ENCODE measurements around the gene IGFBP5.

The IGFBP5 gene

GRCh38 chr2:216695401-216695821 lies at the start of gene IGFBP5:
Gene IGFBP5, minus strand, starts transcription at chr2:216695549. Its CDS starts 774 bp downstream, at chr2:216694775.
- no peak for FAIRE-seq

DNA sequence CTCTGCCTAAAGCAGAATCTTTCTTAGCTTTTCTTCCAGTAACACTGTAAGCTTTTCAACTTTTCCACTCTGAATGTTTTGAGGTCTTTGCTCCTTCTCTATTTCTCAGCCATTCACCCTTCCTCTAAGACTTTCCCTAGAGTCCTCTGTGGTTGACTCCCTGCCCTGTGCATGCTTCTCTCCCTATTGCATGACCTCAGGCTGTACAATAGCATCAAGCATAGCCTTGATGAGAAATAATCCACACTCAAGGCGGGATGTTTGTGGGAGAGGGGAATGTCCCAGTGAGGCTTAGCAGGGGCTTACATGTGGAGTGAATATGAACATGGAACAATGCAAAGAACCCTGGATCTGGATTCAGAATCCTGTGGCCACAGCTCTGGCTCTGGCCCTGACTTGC lies 48.4 kb upstream of the IGFBP5 start:
- no peak for FAIRE-seq

GRCh38 chr2:216742411-216742810 lies 47.1 kb upstream of the IGFBP5 start:
- FAIRE-seq = no peak

DNA sequence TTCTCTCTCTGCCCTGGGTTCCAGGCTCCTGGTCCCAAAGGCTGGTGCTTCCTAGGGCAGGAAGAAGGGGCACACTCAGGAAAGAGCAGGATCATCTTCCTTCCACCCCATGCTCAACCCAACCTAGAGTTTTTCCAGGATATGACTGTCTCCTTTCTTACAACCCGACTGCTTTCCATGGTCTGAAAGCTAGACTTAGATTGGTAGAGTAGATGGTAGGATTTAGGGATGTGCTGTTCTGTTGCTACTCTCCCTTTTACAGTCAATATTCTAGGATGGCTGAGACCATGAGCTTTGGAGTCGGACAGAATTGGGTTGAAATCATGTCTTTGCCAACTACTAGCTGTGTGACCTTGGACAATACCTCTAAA lies 45.9 kb upstream of the IGFBP5 start:
- FAIRE-seq = no peak

GRCh38 chr2:216740557-216741222 lies 45.3 kb upstream of the IGFBP5 start:
- no peak for FAIRE-seq

GRCh38 chr2:216739035-216739434 lies 43.7 kb upstream of the IGFBP5 start:
- no peak for FAIRE-seq

DNA sequence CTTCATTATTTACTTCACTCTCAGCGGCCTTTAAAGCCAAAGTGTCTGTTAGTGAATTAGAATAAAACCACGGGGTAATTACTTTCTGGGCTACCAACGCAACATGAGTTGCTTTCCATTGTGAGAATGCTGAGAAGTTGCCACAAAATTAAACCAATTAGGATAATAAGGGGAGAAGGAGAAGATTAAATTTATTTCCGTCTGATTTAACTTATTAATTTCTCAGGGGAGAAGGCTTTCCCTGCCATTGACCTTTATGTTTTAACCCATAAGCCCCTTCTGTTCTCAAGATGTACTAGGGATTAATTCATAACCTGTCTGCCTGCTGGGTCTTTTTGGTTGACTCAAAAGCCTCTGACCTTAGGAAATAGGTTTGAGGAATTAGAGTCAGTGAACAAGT lies 42.3 kb upstream of the IGFBP5 start:
- FAIRE-seq = no peak

- no peak for FAIRE-seq
These were observed 41.0 kb upstream of the IGFBP5 start for GRCh38 chr2:216736326-216736725.

GRCh38 chr2:216735668-216736067 lies 40.3 kb upstream of the IGFBP5 start:
- no peak for FAIRE-seq

GRCh38 chr2:216735086-216735485 lies 39.7 kb upstream of the IGFBP5 start:
- no peak for FAIRE-seq

DNA sequence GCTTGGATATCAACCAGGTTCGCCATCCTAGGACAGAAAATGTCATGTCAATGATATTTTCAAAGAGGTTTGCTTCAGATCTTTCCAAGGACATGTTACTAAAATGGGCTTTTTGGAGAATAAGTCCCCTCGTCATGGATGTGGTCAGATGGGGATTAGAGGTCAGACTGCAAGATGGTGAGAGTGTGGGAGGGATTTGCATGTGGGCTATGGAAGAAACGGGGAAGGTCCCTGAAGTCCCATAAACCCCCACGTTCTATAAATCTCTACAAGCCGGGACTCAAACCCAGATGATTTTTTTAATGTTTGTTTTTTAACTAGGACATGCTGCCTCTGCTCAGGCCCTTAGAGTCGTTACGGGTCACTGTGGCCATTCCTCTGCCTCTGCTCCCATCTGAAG lies 37.7 kb upstream of the IGFBP5 start:
- FAIRE-seq = no peak

DNA sequence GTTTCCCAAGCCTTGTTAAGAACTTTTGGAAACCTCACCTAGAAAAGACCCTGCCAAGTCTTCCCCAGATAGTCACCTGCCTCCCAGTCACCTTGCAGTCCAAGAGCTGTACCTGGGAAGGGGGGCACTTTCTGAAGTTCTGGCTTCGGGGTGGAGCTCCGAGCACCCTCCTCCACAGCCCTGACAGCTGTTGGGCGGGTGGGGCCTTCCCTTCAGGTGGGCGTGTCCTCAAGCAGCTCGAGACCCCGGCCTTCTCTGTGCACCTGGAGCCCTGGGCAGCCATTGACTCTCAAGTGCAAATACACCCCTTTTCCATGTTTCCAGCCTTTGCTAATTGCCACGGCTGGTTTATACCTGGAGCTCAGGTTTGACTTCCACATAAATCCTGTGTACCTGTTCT lies 37.0 kb upstream of the IGFBP5 start:
- no peak for FAIRE-seq

- no peak for FAIRE-seq
These were observed 36.1 kb upstream of the IGFBP5 start for GRCh38 chr2:216731465-216731864.

DNA sequence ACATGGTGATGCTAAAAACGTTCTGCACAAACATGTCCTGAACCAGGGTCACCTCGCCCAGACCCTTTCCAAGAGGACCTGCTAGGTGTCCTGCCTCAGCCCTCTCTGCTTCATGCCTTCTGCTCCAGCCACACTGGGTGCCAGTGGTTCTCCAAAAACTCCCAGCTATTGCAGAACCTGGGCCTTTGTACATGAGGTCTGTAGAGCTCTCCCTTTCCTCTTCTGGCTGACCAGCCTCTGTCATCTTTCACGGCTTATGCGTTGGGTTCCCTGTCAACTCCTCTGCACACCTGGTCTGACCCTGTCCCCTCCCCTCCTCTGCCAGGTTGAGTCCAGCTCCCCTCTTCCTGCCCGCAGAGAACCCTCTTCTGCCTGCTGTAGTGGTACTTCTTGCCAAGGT lies 35.5 kb upstream of the IGFBP5 start:
- FAIRE-seq = no peak

GRCh38 chr2:216727346-216728122 lies 32.2 kb upstream of the IGFBP5 start:
- FAIRE-seq = no peak

DNA sequence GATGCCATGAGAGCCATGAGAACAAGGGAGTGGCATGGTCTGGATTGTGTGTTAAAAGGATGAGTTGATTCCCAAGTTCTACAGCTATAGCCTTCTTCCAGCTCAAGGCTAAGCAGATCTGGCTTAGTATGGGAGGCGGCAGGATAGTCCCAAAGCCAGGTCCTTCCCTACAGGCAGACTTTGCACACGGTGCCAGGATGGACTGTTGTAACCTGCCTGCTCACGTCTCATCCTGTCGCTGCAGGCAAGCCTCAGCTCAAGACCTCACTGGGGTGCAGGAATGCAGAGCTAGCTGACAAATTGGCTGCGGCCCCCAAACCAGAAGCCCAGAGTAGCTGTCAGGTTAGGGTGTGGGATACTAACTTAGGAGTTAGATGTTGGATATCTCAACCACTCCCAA lies 28.8 kb upstream of the IGFBP5 start:
- no peak for FAIRE-seq

DNA sequence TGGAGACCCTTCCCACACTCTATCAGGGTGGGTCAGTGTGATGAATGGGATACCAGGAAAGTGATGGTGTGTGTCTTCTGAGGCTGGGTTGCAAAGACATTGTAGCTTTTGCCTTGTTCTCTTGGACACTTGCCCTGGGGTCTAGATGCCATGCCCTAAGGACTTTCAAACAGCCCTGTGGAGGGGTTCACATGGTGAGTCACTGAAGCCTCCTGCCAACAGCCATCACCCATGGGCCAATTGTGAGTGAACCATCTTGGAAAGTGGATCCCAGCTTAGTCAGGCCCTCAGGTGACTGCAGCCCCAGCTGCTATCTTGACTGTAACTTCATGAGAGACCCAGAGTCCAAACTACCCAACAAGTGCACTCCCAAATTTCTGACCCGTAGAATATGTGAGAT lies 25.8 kb upstream of the IGFBP5 start:
- no peak for FAIRE-seq

- FAIRE-seq = no peak
These were observed 25.4 kb upstream of the IGFBP5 start for GRCh38 chr2:216720722-216721121.

DNA sequence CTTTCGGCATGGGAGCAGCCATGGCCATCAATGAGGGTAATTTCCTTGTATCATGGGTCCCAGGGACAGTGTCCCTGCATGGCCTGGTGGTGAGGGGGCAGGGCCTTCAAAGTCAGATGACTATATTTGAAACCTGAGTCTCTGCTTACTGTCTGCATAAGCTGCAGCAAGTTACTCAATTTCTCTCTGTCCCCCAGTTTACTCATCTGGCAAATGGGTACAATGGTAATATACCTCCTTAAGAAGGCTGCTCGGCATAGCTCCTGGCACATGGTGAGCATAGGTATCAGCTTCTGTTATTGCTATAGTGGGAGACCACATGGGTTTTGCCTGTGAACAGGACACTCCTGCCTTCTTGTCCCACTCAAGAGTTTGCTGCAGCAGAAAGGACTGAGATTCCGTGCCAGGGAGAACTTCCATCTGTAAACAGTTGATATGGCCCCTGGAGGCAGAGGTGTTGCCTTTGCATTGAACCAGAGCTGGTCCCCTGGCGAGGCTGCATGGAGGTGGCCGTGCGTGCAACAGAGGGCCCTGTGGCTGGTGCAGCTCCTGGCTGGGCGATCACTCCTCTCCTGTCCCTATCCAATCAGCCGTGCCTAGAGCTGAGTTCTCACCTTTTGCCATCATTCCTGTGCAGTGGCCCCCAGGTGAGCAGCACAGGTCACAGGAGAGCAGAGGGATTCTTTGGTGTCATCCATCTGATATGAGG lies 22.7 kb upstream of the IGFBP5 start:
- FAIRE-seq = no peak

- no peak for FAIRE-seq
These were observed 22.1 kb upstream of the IGFBP5 start for GRCh38 chr2:216717491-216717901.

DNA sequence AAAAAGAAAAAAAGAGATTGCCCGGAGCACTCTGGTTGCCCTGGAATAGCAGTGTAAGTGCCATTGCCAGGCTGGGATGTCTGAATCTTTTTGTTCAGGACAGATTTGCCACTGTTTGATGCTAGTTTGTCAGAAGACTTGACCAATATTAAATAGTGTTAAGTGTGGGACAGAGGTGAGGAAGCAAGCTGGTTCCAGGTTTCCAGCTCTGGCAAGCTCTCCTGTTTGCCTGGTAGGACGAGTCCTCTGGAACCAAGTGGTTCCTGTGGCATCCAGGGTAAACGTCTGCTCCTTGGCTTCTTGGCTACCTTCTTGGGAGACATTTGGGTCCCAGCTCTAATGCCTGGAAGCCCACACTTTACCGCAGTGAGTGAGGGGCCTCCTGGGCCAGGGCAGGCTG lies 20.8 kb upstream of the IGFBP5 start:
- FAIRE-seq = no peak

DNA sequence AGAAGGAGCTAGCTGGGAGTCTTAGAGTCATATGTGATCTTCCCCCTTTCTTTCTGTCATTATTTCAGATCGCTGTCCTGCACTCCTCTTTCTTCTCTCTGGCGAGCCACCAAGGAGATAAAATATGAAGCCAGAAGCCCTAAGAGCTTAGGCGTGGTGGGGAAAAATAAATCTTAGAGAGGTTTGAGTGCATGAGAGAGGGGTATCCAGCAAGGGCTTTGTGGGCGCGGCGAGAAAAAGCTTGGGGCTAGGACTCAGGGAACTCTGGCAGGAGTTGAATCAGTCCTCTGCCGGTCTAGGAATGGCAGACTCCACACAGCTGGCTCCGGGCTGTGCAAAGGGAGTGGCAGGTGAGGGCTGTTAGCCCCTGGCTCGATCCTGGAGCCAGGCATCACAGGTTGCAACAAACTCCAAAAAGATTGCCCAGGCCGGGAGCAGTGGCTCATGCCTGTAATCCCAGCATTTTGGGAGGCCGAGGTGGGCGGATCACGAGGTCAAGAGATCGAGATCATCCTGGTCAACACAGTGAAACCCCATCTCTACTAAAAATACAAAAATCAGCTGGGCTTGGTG lies 20.1 kb upstream of the IGFBP5 start:
- no peak for FAIRE-seq

DNA sequence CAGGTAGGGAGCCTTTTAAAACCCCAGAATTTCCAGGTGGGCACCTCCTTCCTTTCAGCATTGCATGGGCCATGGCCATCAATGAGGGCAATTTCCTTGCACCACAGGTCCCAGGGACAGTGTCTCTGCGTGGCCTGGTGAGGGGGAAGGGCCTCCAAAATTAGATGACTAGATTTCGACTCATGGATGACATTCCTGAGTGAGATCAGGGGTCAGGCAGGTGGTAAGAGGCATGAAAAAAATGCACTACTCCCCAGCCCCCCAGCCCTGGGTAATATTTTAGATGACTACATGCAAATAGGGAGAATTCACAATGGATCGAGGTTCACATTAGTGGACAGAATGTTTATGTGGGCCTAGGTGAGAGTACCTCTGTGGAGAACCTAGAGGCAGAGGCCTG lies 19.0 kb upstream of the IGFBP5 start:
- FAIRE-seq = no peak
